Activated T-cell treated with anti-CD3 and anti-CD28 coated beads for 48 hours (primary cell): ENCODE results near the gene WDR20.
"Not testable (repeated sequence)": the region's sequence is repeated elsewhere in the genome, so short reads cannot be mapped to it uniquely, and the experiment has no call there.

Experiments
- DNase-seq: peaks from one replicate; pipeline ENCODE4 v3.0.0-alpha.2; 2020; ENCODE audit warnings: low read depth

WDR20 gene

DNA sequence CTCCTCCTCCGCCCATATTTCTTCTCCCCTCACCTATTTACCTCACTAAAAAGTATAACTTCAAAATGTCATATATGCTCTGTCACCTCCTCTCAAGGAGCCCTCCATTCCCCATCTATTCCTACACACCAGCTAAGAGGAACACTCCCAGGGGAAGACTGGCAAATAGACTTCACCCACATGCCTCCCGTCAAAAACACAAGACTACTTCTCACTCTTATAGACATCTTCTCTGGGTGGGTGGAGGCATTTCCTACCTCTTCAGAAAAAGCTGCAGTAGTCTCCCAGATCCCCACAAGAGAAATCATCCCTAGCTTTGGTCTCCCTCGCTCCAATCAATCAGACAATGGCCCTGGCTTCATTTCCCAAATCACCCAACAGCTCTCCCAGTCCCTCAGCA, 99.1 kb downstream of the WDR20 start:
- DNase-seq: no peak

GRCh38 chr14:102239231-102239630, 99.5 kb downstream of the WDR20 start:
- no peak for DNase-seq

- DNase-seq: not testable (repeated sequence)
Measured at GRCh38 chr14:102240481-102240880, 100.8 kb downstream of the WDR20 start.

GRCh38 chr14:102241147-102241546, 101.5 kb downstream of the WDR20 start:
- DNase-seq: no peak

GRCh38 chr14:102243795-102244194, 104.1 kb downstream of the WDR20 start:
- DNase-seq: not testable (repeated sequence)

- no peak for DNase-seq
Measured at GRCh38 chr14:102246071-102246470, 106.4 kb downstream of the WDR20 start.

GRCh38 chr14:102248121-102248520, 108.4 kb downstream of the WDR20 start:
- DNase-seq: no peak

- DNase-seq: no peak
Measured at GRCh38 chr14:102249041-102249440, 109.3 kb downstream of the WDR20 start.

DNA sequence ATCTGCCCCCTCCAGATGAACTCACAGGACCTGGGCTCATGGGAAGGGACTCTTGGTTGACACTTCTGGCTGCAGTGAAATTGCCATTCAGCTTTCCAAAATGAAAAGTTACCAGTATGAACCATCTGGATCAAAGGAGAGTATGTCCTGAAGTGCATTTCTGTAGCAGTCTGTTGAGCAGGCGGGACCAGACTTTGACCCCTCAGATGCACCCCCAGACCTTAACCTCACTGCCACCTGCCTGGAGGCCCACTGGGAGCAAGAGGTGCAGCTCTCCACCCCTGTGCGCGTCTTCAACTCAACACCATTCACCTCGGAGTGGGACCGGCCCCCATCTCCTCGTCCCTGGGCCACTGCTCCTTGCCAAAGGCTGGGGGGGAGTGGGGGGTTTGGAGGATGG, 110.3 kb downstream of the WDR20 start:
- DNase-seq: no peak

DNA sequence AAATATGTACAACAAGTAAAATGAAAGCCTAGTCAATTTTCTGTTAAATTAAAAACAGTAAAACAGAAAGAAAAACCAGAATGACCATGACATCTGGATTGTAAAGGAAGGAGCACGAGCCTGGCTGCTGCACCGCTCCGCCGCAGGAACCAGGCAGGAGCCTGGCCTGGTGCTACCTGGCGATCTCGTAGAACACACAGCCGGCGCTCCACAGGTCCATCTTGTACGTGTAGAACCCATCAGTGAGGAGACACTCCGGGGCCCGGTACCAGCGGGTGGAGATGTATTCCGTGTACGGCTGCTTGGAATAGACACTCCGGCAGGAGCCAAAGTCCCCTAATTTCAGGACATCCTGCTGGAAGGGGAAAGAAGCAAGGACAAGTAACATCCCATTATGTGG, 110.9 kb downstream of the WDR20 start:
- no peak for DNase-seq

DNA sequence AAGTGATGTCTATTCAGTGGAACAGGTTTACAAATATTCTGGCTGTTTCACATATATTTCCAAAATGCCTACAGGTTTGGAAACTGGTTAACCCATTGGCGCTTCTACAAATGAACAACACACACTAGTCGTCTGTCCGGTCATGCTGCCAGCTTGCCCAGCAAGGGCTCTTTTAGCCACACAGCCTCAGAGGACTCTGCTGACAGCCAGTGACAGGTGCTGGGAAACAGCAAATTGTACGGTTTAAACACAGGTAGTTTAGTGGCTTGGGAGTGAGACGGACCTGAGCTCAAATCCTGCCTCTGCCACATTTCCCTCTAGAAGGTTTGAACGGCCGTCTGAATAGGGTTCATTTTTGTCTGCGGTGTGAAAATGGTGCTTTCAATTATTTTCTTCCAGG, 111.5 kb downstream of the WDR20 start:
- DNase-seq: no peak

- no peak for DNase-seq
Measured at GRCh38 chr14:102252834-102253801, 113.4 kb downstream of the WDR20 start.

DNA sequence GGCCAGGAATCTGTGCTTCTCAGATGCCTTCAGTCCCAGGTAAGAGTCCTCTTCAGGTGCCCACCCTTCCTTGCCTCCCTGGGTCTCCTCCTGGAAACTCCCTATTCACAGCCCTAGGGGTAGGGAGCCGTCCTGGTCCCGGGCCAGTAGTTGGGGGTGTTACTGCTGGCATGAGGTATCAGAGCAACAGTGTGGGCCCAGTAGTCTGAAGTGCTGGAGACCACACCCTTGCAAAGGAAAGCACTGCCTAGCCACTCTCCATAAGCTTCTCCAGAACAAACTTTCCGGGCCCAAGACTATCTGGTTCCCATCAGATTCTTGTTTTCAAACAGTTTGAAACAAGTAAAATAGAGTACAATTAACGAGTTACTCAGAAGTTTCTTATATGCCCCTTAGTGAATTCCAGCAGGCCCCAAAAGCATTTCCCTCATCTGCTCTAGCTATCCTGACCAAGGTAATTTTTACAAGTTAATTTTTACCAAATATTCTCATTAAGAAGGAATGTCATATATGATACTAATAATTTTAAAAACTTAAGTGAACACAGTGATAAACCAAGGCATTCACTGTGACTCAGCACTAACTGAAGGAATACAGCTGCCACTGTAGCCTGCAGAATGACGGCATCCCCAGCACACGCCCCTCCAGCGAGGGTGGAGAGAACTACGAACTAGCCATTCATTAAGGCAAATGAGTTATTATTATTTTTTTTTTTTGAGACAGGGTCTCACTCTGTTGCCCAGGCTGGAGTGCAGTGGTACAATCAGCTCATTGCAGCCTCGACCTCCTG, 115.9 kb downstream of the WDR20 start:
- no peak for DNase-seq

DNA sequence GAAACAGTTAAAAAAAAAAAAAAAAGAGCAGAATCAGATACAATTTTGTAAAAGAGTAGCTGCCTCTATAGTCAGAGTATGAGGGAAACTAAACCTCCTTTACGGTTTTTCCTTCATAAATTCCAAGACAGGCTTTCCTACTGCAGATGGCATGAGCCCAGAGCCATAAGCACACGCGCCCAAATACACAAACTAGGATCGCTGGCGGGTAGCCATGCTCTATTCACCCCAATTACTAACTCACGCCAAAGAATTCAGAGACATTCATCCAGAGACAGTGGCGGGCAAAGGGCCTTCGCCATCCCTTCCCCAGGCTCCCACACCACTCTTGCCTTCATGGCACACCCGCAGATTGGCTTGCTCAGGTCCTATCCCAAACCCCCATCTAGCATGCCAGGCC, 117.0 kb downstream of the WDR20 start:
- DNase-seq: no peak

- no peak for DNase-seq
Measured at GRCh38 chr14:102258136-102258535, 118.4 kb downstream of the WDR20 start.
